Cardiac septum (tissue), 1 donor: ENCODE results near the gene DLGAP4. TPM values are rescaled to one million over a fixed set of nuclear protein-coding genes. Genes with fewer than 3 reads are reported as not detected.

Source experiments
- DNase-seq: peaks from one replicate; pipeline ENCODE4 v3.0.0-alpha.2; 2020; ENCODE audit warnings: low spot score
- intact Hi-C: fragments of 100-400 bp; cut with DNase I; formaldehyde crosslinking; loops from one replicate; pipeline ENCODE4 v1.14.0; 2022
- total RNA-seq: library from RNA; stranded (reverse); fragmentation: NEBNext Ultra II Directional; extraction: Animal tissue kit (Norgen Biotek cat#: 25700); gene quantifications from one replicate; pipeline ENCODE4 v1.2.1, GENCODE V29; 2021
- donor health status: DM: no; HTN: no; CAD: no.

The DLGAP4 gene
- total RNA-seq, 1 donor from 2014 or later: 95.2 TPM

DNA sequence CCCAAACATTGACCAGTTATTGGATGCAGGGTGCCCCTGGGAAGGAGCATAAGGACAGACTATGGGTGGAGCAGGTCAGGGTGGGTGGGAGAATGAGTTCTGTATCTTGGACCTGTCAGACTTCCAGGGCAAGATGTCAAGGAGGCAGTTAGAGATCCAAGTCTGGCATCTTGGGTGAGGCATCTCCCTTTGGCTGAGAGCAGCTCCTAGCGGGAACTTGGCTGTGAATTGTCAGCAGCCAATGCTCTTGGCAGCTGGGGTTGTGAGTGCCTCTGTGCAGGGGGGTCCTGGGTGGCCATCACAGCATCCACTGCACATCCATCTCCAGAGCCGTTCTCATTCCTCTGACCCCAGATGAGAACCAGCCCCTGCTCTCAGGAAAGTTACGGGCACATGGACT lies 118.2 kb downstream of the DLGAP4 start:
- no peak for DNase-seq
- intact Hi-C loops: no loop called here

DNA sequence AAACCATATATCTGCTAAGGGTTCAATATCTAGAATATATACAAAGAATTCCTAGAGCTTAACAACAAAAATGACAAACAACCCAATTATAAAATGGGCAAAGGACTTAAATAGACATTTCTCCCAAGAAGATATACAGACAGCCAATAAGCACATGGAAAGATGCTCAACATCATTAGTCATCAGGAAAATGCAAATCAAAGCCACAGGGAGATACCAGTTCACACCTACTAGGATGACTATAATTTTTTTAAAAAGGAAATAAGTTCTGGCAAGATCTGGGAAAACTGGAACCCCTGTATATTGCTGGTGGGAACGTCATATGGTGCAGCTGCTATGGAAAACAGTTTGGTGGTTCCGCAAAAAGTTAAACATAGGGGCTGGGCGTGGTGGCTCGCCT lies 119.0 kb downstream of the DLGAP4 start:
- intact Hi-C loops: no loop called here
- DNase-seq: no peak

DNA sequence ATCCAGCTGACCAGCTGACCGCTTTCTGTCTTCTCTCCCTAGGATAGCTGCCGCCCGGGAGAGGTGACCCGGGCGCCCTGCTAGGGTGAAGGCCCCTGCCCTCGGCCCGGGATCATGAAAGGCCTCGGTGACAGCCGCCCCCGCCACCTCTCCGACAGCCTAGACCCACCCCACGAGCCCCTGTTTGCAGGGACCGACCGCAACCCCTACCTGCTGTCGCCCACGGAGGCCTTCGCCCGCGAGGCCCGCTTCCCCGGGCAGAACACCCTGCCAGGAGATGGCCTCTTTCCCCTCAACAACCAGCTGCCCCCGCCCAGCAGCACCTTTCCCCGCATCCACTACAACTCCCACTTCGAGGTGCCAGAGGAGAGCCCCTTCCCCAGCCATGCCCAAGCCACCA lies 125.5 kb downstream of the DLGAP4 start:
- DNase-seq: no peak
- intact Hi-C loops: no loop called here

DNA sequence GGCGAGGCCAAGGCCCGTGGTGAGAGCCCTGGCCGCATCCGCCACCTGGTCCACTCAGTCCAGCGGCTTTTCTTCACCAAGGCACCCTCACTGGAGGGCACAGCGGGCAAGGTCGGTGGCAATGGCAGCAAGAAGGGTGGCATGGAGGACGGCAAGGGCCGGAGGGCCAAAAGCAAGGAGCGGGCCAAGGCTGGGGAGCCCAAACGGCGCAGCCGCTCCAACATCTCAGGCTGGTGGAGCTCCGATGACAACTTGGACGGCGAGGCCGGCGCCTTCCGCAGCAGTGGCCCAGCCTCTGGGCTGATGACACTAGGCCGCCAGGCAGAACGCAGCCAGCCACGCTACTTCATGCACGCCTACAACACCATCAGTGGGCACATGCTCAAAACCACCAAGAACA lies 126.0 kb downstream of the DLGAP4 start:
- intact Hi-C loops: no loop called here
- DNase-seq: no peak

DNA sequence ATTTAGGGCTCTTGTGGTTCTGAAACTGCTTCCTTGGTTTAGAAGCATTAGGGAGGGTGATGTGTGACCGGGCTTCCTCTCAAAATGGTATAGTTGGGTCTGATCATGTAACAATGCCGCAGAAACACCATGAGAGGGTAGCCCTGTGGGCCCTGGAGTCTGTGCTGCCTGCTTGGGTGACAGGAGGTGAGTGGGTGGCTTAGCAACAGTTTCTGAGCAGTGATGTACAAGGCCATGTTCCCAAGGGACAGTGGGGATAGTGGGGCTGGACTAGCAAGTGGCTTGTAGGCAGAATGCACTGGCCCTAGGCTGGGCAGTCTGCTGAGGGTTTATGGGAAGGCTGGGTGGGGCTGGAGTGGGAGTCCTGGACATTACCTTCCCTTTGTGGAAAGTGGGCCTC lies 128.2 kb downstream of the DLGAP4 start:
- intact Hi-C loops: no loop called here
- DNase-seq: no peak

DNA sequence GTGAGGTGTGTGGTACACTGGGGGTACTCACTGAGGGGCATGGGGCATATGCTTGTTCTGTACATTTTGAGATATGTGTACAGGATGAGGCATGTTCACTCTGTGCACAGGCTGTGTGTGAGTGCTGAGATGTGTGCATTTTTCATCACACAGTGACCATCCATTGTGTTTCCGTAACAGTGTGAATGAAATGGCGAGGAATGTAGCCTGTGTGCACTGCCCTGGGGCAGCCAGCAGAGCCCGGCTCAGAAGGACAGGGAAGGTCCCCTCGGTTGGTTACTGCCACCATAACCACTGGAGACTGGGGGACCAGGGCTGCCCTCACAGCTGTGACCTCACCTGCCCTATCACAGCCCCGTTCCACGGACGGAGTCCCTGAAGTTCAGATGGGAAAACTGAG lies 129.0 kb downstream of the DLGAP4 start:
- no peak for DNase-seq
- intact Hi-C loops: no loop called here

DNA sequence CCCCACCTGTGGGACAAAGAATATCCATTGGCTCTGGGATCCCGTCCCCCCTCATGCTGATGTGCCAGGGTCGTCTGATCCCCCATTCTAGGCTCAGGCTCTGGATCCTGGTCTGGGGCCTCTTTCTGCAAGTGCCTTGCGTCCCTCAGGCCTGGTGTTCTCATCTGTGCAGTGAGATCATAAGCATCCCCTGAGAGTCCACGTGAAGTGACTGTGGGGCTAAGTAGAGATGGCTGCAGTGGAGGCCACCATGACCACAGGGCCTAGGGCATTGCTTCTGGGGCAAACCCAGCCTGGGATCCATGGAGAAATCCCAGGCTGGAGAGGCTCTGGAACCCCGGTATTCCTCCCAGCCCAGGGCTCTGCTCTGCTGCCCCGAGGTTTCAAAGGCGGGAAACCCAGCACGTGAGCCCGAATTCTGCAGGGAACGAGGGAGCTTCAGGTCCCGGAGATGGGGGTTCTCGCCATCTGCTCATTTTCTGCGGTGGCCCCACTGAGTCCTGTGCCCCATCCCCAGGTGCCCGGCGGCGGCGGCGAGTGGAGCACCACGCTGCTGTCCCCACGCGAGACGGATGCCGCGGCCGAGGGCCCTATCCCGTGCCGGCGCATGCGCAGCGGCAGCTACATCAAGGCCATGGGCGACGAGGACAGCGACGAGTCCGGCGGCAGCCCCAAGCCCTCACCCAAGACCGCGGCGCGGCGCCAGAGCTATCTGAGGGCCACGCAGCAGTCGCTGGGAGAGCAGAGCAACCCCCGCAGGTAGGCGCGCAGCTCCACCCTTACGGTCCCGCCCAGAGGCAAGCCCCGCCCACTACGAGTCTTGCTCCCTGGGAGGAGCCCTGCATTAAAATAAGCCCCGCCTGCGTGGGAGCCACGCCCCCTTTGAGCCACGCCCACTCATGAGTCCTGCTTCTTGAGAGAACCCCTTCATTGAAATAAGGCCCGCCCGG lies 129.7 kb downstream of the DLGAP4 start:
- intact Hi-C loops: no loop called here
- DNase-seq: peak; percentile 83

DNA sequence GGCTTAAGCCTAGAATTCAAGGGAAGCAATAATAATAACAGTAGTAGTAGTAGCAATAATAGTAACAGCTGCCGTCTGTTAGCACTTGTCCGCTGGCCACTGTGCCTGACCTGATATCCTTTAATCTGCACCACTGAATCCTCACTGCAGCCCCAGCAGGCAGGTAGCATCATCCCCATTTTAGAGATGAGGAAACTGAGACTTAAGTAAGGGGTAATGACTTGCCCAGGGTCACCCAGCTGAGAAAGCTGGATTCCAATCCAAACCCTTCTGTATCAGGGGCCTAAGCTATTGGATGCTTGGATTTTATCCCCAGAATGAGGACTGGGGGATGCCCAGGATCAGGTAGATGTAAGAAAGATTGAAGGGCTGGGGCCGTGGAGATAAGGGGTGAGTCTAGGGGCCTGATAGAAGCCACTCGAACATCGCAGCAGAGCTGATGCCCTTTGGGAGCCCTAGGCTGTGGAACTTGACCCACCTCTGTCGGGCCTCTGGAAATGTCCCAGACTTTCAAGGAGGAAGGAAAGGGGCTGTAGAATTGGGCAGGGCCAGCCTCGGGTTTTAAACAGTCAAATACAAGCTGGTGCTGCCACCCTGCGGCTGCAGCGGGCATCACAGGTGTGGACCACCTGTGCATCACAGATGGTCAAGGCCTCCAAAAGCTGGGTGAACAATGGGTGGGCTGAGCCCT lies 133.0 kb downstream of the DLGAP4 start:
- no peak for DNase-seq
- intact Hi-C loops: no loop called here

DNA sequence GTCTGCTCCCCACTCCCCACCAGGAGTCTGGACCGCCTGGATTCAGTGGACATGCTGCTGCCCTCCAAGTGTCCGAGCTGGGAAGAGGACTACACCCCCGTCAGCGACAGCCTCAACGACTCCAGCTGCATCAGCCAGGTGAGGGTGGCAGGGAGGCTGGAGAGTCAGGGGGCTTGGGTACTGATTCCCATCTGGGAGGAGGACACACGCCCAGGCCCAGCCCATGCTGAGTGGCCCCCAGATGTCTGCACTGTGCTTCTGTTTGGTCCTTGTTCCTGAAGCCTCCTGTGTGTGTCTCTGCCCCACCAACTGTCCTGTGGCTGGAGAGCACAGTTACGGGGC lies 133.6 kb downstream of the DLGAP4 start:
- intact Hi-C loops: loop anchor here (5.0 kb wide), 1 partner anchor 237 kb away; no protein-coding TSS in a partner anchor

DNA sequence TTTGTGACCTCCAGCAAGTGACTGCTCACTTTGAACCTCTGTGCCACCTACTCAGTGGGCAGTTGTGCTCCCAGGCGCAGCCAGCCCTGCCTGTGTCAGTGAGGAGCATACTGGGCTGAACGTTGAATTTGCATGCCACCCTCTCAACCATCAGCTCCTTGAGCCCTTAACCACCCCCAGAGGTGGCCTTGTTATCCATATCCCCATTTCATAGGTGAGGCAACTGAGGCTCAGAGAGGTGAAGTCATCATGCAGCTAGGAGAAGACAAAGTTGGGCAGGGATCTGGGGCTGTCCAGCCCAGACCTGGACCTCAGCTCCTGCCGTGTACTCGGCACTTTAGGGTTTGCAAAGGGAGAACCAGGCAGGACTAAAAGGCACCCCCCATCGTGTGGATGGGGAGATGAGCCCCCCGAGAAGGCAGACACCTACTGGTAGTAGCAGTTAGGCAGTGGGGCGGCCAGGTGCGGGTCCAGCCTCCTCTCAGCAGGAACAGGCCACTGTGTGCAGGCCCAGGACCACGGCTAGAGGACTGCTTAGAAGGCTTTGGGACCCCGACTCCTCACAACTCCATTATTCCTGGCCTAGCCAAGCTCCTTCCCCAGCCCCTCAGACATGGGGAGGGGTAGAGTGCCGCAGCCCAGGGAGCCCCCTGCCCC lies 134.4 kb downstream of the DLGAP4 start:
- intact Hi-C loops: loop anchor here (5.0 kb wide), 1 partner anchor 238 kb away; no protein-coding TSS in a partner anchor
- no peak for DNase-seq

More for the DNA sequence above, 133.6 kb downstream of the DLGAP4 start:
- DNase-seq: no peak

DNA sequence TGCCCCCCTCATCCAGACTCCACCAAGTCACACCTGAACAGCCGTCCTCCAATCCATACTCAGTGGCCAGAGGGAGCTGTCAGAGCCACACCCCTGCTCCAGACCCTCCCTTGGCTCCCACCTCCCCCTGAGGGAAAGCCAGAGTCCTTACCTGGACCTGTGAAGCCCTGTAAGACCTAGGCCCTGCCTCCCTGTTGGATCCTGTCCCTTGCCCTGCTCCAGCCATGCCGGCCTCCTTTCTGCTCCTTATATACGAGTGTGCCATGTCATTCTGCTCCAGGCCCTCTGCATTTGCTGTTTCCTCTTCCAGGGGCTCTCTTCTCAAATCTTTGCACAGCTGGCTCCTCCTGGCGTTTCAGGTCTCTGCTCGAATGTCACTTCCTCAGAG lies 134.9 kb downstream of the DLGAP4 start:
- DNase-seq: no peak
- intact Hi-C loops: loop anchor here (5.0 kb wide), 1 partner anchor 239 kb away; no protein-coding TSS in a partner anchor

DNA sequence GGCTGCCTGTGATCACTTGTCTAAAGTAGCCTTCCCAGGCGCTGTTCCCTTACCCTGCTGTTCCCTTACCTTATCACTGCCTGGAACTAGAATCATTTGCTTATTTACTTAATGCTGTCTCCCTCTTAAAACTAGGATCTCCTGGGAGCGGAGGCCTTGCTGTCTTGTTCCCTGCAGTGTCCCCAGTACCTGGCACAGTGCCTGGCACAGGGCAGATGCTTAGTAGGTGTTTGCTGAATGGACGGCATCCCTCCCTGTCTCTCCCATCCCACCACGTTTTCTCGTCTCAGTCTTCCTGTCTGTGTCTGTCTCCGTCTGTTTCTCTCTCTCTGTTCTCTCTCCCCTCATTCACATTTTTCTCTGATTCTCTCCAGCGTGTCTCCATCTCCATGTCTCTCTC lies 135.3 kb downstream of the DLGAP4 start:
- no peak for DNase-seq
- intact Hi-C loops: loop anchor here (5.0 kb wide), 1 partner anchor 239 kb away; no protein-coding TSS in a partner anchor

DNA sequence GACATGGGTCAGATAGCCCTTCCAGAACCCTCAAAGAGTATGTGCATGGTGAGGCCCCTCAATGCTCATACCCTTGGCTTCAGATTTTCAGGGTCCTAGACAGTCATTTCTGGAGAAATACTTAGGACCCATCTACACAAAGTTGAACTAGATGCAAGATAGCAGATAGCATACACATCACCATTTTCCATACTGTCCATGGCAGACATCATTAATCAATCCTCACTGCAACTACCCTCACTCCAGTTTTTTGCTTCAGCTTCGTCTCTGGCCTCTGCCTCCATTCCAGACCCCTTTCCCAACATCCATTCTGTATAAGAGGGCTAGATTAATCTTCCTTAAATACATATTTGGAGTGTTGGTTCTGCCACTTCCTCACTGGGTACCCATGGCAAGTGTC lies 139.7 kb downstream of the DLGAP4 start:
- intact Hi-C loops: no loop called here

DNA sequence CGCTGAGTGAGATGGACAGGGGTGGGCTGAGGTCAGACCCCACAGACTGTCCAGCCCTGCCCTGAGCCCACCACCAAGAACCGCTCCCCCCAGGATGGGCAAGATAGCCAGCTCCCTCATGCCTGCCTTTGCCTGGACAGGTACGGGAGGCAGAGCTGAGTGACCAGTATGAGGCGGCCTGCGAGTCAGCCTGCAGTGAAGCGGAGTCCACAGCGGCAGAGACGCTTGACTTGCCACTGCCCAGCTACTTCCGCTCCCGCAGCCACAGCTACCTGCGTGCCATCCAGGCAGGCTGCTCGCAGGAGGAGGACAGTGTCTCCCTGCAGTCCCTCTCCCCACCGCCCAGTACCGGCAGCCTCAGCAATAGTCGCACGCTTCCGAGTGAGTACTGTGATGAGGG lies 140.4 kb downstream of the DLGAP4 start:
- intact Hi-C loops: no loop called here
- no peak for DNase-seq

More for the DNA sequence above, 139.7 kb downstream of the DLGAP4 start:
- DNase-seq: no peak

DNA sequence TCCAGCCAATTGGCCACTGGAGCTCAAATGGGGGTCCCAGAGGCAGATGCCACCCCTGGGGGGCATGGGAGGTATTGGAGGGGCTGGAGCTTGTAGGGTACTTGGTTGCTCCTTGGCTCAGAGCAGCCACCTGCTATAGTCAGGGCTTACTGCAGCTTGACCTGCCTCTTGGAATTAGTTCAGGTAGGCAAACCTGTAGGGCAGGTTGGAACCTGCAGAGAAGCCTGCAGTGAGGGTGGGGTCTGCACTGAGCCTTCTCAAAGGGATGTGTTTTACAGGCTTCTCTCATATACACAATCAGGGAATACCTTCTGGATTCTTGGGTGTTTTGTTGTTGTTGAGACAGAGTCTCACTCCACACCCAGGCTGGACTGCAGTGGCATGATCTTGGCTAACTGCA lies 141.0 kb downstream of the DLGAP4 start:
- DNase-seq: no peak
- intact Hi-C loops: no loop called here

DNA sequence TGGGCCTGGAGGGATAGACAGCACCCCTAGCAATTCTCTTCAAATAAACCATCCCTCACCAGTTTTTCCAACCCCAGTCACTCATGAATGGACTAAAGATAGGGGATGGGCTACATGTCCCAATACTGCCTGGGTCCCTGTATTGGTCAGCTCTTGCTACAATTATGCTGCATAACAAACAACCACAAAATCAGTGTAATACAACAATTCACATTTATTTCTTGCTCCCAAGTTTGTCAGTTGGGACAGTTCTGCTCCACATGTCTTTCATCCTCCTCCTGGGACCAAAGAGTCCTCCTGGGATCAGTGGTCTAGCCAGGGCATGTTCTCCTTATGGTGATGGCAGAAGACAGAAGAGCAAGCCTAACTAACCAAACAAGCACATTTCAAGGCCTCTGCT lies 143.5 kb downstream of the DLGAP4 start:
- intact Hi-C loops: no loop called here
- DNase-seq: no peak

DNA sequence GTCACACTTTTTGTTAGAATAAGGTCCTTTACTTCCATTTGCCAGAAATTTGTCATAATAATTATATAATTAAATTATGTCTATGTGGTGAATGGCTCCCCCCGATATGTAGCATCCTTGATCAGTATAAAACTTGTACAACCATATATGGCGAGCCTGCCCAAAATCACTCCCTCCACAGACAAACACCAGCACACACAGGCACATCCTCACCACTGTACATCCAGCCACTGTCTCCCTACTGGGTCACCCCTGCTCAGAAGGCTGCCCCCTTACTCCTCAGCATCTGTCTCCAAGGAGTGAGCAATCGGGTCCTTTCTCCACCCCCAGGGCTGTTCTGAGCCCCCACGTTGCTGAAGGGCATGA lies 148.2 kb downstream of the DLGAP4 start:
- intact Hi-C loops: no loop called here
- no peak for DNase-seq

DNA sequence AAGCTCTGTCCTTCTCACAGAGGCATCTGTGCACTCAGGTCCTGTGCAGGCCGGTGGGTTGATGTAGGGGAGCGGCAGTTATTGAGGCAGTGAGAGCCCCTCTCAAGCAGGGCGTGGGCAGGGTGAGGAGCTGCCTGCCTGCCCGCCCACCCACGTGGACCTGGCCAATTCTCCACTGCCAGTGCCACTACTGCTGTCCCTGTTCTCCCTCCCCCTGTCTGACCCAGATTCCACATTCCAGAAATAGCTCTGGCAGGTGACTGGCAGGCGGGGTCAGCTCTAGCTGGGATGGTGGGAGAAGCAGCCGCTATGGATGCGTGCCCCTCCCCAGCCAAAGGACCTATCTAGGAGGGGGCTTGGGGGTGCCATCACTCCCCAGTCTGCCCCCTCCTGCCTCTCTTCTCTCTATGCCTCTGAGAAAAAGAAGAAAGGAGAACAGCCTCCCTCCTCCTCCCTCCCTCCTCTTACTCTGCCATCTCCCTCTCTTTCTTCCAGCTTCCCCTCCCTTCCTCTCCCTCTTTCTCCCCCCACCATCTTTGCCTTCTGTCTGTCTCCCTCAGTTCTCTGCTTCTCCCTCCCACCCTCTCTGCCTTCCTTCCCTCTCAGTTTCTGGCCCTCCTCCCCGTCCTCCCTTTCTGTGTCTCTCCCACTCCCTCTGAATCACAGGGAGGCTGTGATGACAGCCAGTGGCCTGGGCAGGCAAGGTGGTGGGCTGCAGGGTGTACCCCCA lies 148.7 kb downstream of the DLGAP4 start:
- intact Hi-C loops: no loop called here
- DNase-seq: no peak

DNA sequence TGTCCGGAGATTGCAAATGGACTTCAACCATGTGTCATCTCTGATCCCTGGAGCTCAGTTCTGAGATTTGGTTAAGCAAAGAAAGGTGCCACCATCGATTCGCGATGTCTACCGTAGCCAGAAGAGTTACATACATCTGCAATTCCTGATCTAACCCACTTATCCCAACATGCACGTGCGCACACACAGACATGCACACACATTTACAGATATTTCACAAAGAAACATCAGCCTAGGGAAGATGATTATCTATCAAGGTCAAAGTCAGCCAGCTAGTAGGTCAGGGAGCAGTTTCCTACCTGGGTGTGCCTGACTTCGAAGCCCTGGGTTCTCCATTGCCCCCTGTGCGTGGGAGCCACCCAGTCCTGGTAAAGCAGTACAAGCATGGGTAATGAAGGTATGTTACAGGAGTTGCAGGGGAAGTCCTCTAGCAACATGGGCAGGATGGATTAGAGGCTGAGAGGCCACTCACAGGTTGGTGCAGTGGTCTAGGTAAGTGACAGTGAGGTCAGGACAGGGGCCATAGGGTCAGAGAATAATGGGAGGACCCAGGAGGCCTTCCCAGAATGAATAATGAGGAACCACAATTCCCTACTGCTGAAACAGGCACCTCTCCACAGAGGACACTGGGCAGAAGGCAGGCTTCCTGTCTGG lies 150.0 kb downstream of the DLGAP4 start:
- intact Hi-C loops: no loop called here
- DNase-seq: no peak
